Stimulated activated CD4-positive, alpha-beta T cell treated with anti-CD3 and anti-CD28 coated beads, Interleukin-15, amount 100 ng/mL, for 24 hours (primary cell): ENCODE measurements around the gene CDH4.
"Not testable (repeated sequence)": the region's sequence is repeated elsewhere in the genome, so short reads cannot be mapped to it uniquely, and the experiment has no call there.

Source experiments
- DNase-seq: peaks from one replicate; pipeline ENCODE4 v3.0.0-alpha.2; 2020

CDH4 gene

DNA sequence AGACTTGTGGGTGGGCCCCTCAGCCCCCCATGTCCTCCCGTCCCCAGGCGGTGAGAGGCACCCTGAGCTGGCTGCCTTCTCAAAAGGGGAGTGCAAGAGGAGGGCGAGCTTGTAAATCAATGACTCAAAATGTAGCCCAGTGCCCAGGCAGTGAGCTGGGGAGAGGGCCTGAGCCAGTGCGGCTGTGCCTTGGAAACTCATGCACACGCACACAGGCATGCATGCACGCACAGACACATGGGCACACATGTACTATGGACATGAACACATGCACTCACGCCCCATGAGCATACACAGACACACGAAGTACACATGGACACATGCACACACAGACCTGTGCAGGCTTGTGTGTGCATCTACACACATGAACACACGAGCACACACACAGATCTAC is 680.1 kb downstream of the CDH4 start:
- DNase-seq, result no peak

GRCh38 chr20:61932711-61933480 is 680.8 kb downstream of the CDH4 start:
- no peak for DNase-seq

DNA sequence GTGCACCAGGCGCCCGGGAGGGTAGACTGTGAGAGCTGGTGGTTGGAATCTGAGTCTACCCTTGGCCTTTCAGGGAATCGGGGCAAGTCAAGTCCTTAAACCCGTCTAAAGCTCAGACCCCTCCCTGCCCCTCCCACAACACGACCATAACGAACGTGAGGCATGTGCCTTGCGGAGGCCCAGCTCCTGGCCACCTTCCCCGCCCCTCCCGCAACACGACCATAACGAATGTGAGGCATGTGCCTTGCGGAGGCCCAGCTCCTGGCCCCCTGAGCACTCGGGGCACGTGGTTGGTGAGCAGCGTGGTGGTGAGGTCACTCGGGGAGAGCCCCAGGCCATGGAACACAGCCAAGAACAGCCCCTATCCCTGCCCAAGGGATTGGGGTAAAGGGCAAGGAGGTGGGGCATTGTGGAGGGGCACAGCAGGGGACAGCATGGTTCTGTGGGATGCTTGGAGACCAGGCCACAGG is 681.5 kb downstream of the CDH4 start:
- no peak for DNase-seq

DNA sequence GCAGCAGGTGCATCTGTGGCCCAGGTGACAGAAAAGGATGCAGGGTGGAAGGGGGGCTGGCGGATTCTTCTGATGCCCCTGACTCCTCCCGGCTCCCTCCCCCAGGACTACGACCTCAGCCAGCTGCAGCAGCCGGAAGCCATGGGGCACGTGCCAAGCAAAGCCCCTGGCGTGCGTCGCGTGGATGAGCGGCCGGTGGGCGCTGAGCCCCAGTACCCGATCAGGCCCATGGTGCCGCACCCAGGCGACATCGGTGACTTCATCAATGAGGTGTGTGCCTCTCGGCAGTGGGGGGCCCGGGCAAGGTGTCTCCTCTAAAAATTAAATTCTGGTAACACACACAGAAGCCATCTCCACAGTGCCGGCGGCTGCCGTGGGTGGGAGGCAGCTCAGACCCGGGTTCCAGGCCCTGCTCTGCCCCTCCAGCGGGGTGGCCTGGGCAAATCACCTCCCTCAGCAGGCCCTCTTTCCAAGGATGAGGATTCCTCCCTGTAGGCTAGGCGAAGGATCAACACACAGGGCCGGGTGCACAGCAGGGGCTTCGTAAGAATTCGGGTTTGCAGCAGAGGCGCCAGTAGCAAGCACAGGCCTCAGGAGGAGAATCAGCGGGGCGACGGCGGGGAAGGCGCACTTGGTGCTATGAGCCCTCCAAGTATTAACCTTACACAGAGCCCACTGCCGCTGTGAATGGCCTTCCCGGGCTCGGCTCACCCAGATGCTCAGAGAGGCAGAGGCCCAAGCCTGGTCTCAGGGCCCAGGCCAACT is 682.1 kb downstream of the CDH4 start:
- no peak for DNase-seq

DNA sequence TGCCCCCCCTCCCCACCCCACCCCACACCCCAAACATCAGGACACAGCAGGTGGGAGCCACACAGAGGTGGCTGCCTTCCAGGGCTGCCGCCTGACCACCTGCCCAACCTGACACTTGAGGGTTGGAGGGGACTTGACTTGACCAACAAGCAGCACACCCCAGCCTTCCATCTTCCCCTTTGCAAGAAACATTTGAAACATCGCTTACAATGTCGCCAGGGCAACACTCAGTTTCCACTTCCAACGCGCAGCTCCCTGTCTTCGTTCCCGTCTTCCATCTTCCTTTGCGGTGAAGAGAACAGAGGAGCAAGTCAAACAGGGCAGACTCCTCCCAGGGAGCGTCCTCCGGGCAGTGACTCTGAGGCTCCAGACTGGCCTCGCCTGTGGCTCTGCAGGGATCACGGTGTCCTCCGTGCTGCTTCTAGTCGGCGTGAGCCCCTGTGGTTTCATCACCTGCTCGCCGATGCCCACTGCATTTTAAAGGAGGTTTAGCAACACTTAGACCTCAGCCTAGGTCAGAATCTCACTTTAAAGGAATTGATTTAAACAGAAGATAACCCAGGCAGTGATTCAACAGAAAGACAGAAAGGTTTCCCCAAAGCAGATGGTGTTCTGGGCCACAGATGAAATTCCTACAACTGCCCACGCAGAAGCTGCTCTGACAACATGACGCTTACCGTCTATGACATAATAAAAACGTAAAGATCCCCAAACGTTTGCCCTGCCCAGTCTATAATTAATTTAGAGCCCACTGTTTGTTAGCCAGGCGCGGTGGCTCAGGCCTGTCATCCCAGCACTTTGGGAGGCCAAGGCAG is 682.9 kb downstream of the CDH4 start:
- DNase-seq, result no peak

DNA sequence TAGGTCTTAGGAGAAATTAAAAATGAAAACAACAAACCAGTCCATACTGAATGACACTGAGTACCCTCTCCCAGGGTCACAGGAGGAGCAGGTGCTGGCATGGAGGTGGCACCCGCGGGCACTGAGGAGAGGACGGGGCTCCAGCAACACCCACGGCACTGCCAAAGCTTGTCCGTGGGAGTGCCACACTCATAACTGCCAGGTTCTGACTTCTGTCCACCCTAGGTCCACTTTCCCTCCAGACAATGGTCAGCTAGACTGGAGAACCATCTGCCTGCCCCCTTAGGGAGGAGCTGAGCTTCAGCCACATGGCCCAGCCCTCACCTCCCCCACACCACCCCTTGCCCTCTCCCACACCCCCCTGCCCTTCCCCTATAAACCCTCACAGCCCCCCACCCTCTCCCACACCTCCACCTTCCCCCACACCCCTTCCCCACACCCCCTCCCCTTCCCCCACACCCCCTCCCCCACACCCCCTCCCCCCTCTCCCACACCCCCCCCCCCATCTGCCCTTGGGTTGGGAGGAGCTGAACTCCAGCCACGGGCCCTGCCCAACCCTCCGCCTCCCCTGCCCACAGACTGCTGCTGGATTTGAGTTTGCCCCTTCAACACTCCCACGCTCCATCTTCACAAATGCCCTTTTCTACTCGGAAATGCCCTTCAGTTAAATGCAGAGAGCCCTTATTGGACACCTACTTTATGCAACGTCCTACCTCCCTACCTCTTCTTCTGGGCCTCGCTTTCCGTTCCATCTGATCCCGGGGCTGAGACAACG is 684.1 kb downstream of the CDH4 start:
- no peak for DNase-seq

DNA sequence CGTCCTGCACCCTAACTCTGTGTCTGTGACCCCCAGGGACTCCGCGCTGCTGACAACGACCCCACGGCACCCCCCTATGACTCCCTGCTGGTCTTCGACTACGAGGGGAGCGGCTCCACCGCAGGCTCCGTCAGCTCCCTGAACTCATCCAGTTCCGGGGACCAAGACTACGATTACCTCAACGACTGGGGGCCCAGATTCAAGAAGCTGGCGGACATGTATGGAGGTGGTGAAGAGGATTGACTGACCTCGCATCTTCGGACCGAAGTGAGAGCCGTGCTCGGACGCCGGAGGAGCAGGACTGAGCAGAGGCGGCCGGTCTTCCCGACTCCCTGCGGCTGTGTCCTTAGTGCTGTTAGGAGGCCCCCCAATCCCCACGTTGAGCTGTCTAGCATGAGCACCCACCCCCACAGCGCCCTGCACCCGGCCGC is 684.7 kb downstream of the CDH4 start:
- DNase-seq, result no peak

DNA sequence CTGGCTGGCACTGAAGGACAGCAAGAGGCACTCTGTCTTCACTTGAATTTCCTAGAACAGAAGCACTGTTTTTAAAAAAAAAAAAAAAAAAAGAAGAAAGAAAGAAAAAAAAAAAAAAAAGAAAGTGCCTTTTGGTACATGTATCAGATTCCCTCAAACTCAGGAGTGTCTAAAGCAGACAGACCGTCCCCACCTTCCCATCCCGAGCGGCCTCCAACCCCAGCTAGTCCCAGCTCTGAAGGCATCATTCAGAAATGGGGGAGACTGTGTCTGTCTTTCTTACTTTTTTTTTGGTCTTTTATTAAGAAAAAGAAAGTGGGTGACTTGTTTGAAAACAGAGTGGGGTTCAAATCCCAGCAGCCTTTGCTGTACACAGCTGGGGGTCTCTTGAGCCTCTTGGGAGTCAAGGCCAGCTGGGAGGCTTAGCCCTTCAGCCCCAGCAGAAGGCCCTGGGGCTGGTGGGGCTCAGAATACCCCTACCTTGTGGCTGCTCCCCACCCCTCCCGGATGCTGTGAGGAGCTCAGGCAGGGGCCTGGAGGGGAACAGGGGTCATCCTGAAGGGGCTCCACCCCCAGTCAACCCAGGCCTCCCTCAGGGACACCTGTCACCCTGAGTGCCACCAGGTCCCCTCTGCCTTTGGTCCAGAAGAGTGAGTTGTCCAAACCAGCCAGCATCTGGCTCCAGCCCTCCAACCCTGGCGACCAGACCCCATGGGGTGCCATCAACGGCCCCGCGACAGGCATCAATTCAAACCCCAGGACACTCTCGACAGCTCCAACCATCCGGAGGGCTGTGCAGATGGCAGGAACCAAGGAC is 685.3 kb downstream of the CDH4 start:
- DNase-seq, result no peak

GRCh38 chr20:61937963-61938838 is 686.1 kb downstream of the CDH4 start:
- DNase-seq, result no peak

DNA sequence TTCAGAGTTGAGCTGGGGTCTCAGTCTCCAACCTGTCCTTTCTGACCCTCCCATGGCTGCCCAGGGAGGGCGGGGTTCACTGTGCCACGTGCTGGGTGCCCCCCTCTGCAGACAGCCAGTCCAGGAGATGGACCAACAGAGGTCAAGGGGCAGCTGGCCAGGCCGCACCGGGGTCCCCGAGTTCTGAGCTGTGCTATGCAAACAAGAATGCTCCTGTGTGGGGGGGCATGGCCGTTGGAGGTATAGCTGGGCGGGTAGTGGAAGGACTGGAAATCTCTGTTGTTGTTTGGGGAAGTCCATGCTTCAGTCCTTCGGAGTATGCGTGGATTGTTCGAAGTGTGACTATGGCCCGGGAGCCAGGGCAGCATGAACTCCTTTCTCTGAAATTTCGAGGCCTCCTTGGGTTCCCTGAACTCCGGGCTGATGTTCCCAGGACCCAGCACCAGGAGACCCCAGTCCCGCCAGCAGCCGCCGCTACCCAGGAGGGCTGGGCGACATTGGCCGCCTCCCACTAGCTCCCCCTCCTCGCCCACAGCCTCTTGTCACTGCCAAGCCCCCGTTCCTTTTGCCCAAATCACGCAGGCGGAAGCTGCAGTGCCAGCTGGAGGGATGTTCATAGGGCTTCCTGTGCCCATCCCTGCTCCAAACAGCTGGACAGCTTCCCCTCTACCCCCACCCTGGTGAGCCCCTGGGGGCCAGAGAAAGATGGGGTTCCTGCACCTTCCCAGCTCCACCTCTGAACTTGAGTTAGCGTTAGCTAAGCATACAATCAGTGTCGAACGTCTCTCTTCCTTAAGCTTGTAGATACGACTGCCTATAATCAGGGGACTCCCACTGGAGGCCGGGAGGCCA is 687.0 kb downstream of the CDH4 start:
- DNase-seq, result no peak

- no peak for DNase-seq
These were observed 687.8 kb downstream of the CDH4 start for GRCh38 chr20:61939691-61940360.

DNA sequence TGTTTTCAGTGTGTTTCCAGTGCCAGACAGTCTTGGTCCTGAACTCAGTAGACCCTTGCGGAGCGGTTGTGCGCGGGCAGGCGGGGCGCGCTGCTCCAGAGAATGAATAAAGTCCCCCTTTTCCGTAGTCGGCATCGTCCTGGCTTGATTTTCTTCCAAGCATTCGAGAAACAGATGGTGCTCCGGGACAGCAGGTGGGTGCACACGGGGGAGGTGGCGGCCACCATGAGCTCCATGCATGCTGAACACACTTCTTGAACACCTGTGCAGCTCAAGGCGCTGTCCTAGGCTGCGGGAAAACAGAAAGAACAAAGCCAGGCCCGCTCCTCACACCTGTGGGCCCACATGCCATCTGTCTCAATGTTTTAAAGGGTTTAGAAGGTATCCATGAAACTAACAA is 688.4 kb downstream of the CDH4 start:
- DNase-seq, result no peak

DNA sequence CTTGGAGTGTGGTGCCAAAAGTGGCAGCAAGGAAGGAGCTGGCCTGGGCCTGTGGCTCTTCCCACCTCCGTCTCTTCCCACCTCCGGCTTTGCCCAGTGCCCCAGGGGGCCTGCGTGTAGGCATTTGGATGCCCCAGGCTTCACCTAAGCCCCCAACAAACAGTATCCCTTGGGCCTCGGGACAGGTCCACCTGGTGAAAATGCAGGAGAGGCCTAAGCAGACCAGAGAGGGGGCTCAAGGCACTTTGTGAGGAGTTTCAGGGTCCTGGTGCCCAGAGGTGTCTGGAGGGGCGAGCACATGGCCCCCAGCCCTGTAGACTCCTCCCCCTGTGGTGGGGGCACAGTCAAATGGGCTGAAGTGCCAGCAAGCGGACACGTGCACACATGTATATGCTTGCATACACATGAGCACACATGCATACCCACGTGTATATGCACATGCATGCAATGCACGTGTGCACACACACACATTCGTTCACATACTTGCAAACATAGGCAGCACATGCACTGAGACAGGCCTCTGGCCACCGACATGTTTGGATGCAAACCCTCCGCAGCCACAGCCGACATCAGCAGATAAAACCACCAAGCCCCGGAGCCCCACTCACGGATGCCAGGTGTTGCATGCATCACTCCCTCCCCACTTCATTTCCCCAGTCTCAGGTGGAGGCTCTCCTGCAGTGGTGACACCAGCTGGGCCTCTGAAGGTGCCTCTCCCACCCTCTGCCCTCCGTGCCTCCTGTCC is 689.1 kb downstream of the CDH4 start:
- DNase-seq, result no peak

DNA sequence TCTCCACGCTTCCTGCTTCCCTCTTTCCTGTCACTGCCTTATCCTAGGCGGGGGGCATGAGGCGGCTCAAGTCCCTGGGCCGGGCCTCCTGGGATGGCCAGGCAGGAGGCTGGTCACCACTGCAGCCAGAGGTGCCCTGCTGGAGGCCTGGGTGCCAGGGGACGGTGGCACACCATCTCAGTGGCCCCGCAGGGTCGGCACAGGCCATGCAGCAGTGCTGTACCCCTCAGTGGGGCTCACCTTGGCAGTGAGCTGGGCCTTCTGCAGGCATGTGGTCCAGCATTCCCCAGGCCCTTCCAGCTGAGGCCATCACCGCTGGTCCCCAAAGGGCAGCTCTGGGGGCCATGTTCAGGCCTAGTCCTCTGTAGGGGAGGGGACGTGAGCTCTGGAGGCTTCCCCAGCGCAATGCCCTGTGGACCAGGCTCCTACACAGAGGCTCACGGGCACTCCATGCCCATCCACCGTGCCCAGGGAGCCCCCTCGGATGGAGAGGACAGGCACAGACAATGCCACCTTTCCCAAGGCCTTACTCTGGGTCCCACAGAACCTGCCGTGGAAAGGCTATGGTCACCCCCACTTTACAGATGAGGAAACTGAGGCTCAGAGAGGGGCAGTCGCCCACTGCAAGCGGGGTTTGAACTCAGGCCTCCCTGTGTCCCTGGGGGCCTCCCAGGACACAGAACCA is 689.8 kb downstream of the CDH4 start:
- DNase-seq, result no peak

DNA sequence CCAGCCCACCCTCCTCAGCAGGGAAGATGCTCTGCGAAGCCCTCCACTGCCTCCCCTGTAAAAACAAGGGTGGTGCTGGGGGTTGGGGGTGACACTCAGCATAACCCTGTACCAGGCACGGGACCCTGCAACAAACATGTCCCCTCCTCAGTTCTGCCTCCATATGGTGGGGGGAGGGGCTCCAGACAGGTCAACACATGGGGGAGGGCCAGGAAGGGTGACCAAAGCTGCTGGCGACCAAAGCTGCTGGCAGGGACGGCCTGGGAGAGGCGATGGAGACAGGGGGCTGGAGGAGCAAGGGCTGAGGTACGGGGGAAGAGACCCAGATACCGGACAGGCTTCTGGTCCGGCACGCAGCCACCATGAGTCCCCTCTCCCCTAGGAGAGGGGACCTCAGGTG is 690.5 kb downstream of the CDH4 start:
- no peak for DNase-seq

- DNase-seq, result not testable (repeated sequence)
These were observed 692.9 kb downstream of the CDH4 start for GRCh38 chr20:61944967-61945366.

DNA sequence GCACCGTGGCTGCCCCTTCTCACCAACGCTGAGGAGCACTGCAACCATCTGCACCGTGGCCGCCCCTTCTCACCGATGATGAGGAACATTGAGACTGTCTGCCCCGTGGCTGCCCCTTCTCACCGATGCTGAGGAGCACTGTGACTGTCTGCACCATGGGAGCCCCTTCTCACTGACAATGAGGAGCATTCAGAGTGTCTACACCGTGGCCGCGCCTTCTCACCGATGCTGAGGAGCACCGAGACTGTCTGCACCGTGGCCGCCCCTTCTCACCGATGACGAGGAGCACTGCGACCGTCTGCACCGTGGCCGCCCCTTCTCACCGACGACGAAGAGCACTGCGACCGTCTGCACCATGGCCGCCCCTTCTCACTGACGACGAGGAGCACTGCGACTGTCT is 693.4 kb downstream of the CDH4 start:
- not testable (repeated sequence) for DNase-seq

DNA sequence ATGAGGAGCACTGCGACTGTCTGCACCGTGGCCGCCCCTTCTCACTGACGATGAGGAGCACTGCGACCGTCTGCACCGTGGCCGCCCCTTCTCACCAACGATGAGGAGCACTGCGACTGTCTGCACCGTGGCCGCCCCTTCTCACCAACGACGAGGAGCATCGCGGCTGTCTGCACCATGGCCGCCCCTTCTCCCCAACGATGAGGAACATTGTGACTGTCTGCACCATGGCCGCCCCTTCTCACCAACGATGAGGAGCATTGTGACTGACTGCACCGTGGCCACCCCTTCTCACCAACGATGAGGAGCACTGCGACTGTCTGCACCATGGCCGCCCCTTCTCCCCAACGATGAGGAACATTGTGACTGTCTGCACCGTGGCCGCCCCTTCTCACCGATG is 696.0 kb downstream of the CDH4 start:
- not testable (repeated sequence) for DNase-seq
